H54 (cell line): Measurements from ENCODE around the gene GALNT12.

ENCODE experiments used
- DNase-seq: peaks from one replicate; pipeline ENCODE4 v3.0.0; 2011; ENCODE audit warnings: low spot score, mixed read lengths; ENCODE audit not compliant: insufficient read length
- FAIRE-seq: peaks from 3 replicates; lab custom pipeline; 2011; peaks lifted over from hg19 to GRCh38; lab: Jason Lieb, UNC
- POLR2A ChIP-seq: IDR thresholded peaks from 2 replicates; pipeline ENCODE4 v1.6.1; 2011; ENCODE audit warnings: low read depth, mild to moderate bottlenecking, low read length

The GALNT12 gene

DNA sequence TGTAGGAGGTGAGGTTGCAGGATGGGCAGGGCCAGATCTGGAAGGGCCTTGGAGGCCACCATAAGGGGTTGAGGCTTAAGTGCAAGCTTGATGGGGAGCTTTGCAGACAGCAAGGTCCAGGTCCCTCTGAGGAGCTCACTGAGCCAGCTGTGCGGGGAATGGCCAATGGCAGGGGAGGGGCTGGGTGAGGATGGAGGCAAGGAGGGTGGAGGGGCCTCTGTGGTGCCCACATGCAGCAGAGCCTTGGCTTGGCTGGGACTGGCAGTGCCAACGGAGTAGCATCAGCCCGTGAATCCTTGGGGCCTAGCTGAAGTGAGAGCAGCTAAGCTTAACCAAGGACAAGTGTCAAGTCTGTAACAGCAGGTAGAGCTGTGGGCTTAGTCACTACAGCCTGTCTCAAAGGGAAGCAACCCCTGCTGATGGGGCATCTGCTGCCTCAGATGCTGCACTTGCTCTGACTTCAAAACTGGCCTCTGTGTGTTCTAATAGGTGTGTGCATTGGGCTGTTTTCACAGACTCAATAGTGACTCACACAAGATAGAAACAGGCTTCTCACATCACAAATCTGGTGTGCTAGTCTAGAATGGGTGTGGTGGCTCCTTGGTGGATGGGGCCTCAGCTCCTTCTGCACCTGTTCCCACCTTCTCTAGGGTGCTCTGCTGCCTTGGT is 16.3 kb downstream of the GALNT12 start:
- FAIRE-seq (no peak), DNase-seq (no peak)
- TF ChIP-seq POLR2A, result no peak

DNA sequence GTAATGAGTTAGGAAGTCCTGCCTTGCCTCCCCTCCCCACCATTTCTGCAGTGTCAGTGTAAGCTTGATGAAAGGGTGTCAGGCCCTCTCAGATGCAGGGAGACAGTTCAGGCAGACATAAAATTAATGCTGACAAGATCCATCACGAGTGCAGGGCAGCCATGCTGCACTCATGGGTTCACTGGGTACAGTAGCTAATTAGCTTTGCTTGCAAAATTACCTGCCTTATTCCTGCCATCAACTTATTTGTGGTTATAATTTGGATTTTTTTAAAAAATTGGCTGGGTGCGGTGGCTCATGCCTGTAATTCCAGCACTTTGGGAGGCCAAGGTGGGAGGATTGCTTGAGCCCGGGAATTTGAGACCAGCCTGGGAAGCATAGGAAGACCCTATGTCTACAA is 17.9 kb downstream of the GALNT12 start:
- no peak for TF ChIP-seq POLR2A
- FAIRE-seq, result no peak
- no peak for DNase-seq

DNA sequence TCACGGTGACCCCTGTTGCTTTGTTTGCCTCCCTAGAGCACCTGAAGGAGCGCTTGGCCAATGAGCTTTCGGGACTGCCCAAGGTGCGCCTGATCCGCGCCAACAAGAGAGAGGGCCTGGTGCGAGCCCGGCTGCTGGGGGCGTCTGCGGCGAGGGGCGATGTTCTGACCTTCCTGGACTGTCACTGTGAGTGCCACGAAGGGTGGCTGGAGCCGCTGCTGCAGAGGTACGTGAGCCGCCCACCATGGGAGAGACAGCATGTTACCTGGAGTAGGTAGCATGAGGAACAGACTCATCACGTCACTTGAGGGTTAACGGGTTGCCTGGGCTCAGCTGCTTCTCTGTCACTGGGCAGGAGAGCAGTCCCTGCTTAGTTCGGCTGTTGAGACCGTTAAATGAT is 19.2 kb downstream of the GALNT12 start:
- FAIRE-seq (no peak), DNase-seq (no peak)
- TF ChIP-seq POLR2A, result no peak

DNA sequence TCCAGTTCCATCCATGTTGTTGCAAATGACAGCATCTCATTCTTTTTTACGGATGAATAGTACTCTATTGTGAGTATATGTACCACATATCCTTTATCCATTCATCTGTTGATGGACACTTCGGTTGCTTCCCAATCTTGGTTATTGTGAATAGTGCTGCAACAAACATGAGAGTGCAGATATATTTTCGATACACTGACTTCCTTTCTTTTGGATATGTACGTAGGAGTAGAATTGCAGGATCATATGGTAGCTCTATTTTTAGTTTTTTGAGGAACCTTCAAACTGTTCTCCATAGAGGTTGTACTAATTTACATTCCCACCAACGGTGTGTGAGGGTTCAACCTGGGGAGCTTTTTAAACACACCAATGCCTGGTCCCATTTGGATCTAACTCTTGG is 22.3 kb downstream of the GALNT12 start:
- no peak for FAIRE-seq
- DNase-seq, result no peak
- TF ChIP-seq POLR2A, result no peak

DNA sequence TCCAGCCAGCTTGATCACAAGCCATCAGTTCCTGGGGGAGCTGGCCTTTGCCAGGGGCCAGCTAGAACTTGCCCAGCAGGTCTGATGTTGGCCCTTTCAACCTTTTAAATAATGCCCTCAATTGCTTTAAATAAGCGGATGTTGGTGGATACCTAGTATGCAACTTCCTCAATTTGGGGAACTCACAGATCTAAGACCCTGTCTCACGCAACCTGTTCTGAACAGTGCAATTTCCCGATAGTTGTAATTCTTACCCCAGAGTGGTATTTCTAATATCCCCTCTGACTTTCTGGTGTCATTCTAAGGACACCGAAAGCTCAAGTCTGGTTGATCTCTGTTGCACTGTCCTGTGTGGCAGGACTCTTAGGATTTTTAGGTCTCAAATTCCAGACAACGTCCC is 23.1 kb downstream of the GALNT12 start:
- DNase-seq, result no peak
- no peak for TF ChIP-seq POLR2A
- no peak for FAIRE-seq

DNA sequence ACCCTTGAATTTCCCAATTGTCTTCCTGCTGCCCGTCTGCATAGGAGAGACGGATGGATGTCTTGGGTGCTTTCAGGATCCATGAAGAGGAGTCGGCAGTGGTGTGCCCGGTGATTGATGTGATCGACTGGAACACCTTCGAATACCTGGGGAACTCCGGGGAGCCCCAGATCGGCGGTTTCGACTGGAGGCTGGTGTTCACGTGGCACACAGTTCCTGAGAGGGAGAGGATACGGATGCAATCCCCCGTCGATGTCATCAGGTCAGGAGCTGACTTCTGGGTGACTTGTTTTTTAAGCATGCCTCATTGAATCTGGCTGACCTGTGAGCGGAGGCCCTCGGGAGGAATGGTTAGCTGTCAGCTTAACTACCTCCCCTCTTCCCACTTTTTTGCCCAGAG is 24.2 kb downstream of the GALNT12 start:
- DNase-seq, result no peak
- FAIRE-seq, result no peak
- TF ChIP-seq POLR2A, result no peak

DNA sequence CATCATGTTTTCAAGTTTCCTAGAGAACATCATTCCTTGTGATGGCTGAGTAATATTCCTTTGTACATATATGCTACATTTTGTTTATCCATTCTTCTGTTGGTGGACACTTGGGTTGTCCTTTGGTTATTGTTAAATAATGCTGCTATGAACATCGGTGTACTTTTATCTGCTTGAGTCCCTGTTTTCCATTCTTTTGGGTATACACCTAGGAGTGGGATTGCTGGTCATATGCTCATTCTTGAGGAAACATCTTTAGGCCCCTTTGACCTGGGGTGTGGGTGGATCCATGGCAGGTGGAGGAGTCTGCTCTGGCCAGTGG is 25.3 kb downstream of the GALNT12 start:
- FAIRE-seq, result no peak
- no peak for TF ChIP-seq POLR2A
- DNase-seq, result no peak

DNA sequence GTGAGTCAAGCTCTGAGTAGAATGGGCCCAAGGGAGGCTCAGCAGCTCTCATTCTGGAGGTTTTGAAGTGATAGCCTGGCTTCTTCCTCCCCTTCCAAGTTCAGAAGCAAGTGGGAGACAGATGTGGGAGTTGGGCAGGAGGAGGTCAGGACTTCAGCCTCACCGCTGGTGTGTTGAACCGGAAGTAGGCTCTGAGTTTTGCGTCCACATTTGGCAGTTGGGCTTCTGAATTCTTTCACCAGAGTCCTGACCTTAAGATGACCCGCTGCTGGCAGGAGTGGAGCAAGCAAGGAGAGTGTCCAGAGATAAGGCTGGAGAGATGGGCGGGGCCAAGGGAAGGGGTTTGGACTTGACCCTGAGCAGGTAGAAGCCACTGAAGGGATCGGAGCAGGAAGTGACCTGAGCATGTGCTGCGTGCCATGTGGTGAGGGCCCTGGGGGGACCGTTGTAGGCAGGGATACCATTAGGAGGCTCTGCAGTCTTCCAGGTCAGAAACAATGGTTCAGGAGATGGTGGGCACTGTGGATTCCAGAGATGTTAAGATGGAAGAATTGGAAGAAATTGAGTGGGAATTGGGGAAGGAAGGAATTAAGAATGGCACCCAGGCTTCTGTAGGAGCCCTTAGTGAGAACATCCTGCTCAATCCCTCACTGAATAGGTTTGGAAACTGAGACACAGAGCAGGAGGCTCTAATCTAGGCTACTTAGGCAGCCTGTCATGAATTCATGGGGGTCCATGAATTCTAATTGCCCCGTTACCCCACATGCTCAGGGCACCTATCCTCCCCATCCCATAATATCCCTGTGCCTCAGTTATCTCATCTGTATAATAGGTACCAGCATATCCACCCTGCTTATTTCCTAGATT is 25.9 kb downstream of the GALNT12 start:
- FAIRE-seq, result no peak
- TF ChIP-seq POLR2A, result no peak
- DNase-seq, result no peak

DNA sequence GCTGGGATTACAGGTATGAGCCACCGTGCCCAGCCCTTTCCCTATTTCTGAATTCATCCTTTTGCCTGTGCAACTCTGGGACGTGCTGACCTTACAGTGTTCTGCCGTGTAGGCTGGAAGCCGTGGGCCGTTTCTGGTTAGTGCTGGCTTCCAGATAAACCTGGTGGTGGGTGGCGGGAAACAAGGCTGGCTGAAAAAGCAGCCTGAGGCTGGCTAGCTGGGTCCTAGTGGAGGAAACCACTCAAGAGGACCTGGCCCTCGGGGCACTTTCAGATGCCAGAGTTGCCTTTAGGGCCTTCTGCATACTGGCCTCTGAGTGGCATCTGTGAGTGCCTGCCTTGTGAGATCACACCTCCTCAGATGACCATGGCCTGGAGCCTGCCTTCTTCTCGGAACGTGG is 26.9 kb downstream of the GALNT12 start:
- no peak for FAIRE-seq
- TF ChIP-seq POLR2A, result no peak
- no peak for DNase-seq

DNA sequence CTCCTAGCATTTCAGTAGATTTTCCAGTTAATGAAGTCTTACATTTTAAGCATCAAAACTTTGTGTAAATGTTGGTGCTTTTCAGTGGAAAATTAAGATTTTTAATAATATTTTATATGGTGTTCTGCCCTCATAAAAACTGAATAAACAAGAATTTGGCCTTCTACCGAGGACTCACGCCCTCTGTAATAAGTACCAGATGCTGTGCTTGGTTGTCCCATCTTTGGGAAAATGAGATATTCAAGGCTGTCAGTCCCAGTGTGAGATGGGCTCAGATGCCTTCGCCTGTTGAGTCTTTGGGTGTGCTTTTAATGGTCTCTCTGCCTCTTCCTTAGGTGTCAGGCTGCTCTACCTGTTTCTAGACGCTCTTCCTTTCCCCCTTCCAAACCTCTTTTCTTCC is 28.7 kb downstream of the GALNT12 start:
- no peak for FAIRE-seq
- DNase-seq, result no peak
- TF ChIP-seq POLR2A, result no peak

DNA sequence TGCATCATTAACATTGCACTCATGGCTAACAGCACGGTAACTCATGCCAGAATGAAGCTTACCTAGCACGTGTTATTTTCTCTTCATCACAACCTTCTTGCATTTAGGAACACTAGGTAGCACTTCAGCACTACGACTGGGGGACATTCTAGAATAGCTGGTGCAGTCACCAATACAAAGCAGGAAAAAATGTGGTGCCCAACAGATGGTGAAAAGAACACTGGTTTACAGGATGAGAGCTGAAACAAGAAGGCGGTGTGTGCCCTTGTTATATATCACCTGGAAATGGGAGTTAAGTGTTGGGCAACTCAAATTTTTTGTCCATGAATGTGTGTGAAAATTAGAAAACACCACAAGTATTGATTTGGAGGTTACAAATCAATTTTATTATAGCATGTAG is 30.0 kb downstream of the GALNT12 start:
- TF ChIP-seq POLR2A, result no peak
- no peak for FAIRE-seq
- no peak for DNase-seq

DNA sequence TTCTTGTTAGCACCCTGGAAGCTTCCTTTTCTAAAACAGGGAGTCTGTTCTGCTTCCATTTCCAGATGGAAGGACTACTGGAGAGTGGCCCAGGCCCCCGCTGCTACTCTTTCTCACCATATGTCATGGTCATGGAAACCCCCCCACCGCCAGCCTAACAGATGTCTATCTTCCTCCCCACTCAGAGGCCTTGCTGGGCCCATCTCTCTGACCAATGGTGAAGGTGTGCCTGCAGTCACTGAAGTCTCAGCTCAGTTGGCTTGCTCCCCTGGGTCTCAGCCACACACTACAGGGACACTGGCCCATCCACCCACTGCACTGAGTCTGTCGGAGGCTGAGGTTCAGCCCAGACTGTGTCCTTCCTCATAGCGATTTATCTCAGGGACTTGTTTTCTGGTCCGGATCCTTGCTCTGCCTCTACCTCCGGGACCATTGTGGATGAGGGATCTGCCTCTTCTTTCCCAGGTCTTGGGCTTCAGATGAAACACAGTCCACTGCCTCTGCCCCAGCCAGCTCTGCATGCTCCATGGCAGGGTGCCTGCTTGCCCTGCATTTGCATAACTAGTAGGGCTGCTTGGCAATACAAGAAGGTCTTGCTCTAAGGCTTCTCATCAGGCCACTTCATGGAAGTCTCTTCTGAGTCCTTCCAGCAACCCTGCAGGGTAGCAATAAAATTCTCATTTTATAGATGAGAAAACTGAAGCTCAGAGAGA is 30.8 kb downstream of the GALNT12 start:
- no peak for TF ChIP-seq POLR2A
- no peak for DNase-seq
- FAIRE-seq, result no peak

DNA sequence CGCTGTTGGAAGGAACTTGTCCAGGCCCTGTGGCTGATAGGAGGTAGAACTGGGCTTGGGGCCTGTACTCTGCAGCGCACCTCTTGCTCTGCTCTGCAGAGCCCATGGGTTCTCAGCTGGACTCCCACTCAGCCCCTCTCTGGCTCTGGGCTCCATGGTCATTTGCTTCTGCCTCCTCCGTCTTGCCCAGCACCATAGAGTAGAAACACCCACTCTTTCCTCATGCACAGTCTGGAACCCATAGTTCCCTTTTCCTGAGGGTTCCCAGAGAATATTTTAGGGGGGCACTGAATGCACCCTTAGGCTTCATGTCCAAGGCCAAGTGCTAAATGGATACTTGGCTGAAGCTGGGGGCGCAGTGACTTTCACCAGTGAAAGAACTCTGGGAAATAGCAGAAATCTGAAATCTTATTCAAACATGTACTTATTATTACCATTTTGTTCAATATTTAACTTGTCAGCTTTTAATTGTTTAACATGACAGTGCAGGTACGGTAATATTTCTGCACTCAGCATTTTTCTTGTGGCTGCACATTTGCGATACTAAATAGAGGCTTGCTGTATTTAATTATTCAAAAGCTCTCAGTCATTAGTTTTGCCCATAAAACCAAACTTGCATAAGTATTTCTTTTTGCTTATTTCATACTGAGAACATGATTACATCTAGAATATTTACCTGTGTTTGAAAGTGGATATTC is 31.5 kb downstream of the GALNT12 start:
- DNase-seq (no peak), FAIRE-seq (no peak)

DNA sequence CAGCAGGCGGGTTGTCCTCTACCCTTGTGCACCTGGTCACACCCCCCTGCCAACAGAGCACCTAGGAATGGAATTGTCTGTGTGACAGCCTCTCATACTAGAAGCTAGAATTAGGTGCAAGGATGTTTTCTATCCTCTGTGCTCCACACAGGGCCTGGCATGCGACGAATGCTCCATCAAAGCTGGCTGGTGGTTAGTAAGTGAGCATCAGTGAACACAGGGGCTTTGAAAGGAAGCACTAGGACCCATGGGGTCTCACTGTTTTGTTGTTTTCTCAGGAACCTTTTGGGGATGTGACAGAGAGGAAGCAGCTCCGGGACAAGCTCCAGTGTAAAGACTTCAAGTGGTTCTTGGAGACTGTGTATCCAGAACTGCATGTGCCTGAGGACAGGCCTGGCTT is 32.3 kb downstream of the GALNT12 start:
- DNase-seq (no peak), FAIRE-seq (no peak)
- no peak for TF ChIP-seq POLR2A

More for the DNA sequence above, 31.5 kb downstream of the GALNT12 start:
- no peak for TF ChIP-seq POLR2A
